ENCODE measurements around the gene EMD. TPM values are rescaled to one million over a fixed set of nuclear protein-coding genes. Genes with fewer than 3 reads are reported as not detected.
"Not testable (repeated sequence)": the region's sequence is repeated elsewhere in the genome, so short reads cannot be mapped to it uniquely, and the experiment has no call there.

EMD gene
- 100 to 1,000 TPM in 1 of 12 donors, 10 to 100 TPM in 10, not detected in 1; 36.2 to 121 (median 46.3) TPM for polyA plus RNA-seq (ENCODE audit: insufficient read length in 12 of 12)
- long read RNA-seq, donor 1, transcript EMD-202 (6 exons, 1,379 nt), result major isoform, 21 of 26 reads
- long read RNA-seq, donor 1, partial matches to known transcripts, result 0 of 26 reads
- long read RNA-seq, donor 1, other reads (novel, unspliced or antisense), result 0 of 26 reads
- long read RNA-seq, donor 2, transcript EMD-202 (6 exons, 1,379 nt), result major isoform, 25 of 43 reads
- long read RNA-seq, donor 2, partial matches to known transcripts, result 15 of 43 reads
- long read RNA-seq, donor 2, other reads (novel, unspliced or antisense), result 0 of 43 reads
- long read RNA-seq, donor 3, transcript EMD-202 (6 exons, 1,379 nt), result major isoform, 6 of 7 reads
- long read RNA-seq, donor 3, partial matches to known transcripts, result 0 of 7 reads
- long read RNA-seq, donor 3, other reads (novel, unspliced or antisense), result 0 of 7 reads
- long read RNA-seq, donor 4, transcript EMD-202 (6 exons, 1,379 nt), result major isoform, 7 of 8 reads
- long read RNA-seq, donor 4, partial matches to known transcripts, result 0 of 8 reads
- long read RNA-seq, donor 4, other reads (novel, unspliced or antisense), result 0 of 8 reads
- long read RNA-seq, donor 5, transcript EMD-202 (6 exons, 1,379 nt), result major isoform, 34 of 38 reads
- long read RNA-seq, donor 5, partial matches to known transcripts, result 0 of 38 reads
- long read RNA-seq, donor 5, other reads (novel, unspliced or antisense), result 0 of 38 reads
- long read RNA-seq, donor 6, transcript EMD-202 (6 exons, 1,379 nt), result major isoform, 17 of 20 reads
- long read RNA-seq, donor 6, partial matches to known transcripts, result 0 of 20 reads
- long read RNA-seq, donor 6, other reads (novel, unspliced or antisense), result 0 of 20 reads
- long read RNA-seq, donor 7, transcript EMD-202 (6 exons, 1,379 nt), result major isoform, 15 of 25 reads
- long read RNA-seq, donor 7, partial matches to known transcripts, result 7 of 25 reads
- long read RNA-seq, donor 7, other reads (novel, unspliced or antisense), result 0 of 25 reads
- long read RNA-seq, donor 8, transcript EMD-202 (6 exons, 1,379 nt), result major isoform, 22 of 25 reads
- long read RNA-seq, donor 8, partial matches to known transcripts, result 0 of 25 reads
- long read RNA-seq, donor 8, other reads (novel, unspliced or antisense), result 0 of 25 reads
- long read RNA-seq, donor 9, transcript EMD-202 (6 exons, 1,379 nt), result major isoform, 16 of 16 reads
- long read RNA-seq, donor 9, partial matches to known transcripts, result 0 of 16 reads
- long read RNA-seq, donor 9, other reads (novel, unspliced or antisense), result 0 of 16 reads
- long read RNA-seq, donor 10, transcript EMD-202 (6 exons, 1,379 nt), result major isoform, 23 of 23 reads
- long read RNA-seq, donor 10, partial matches to known transcripts, result 0 of 23 reads
- long read RNA-seq, donor 10, other reads (novel, unspliced or antisense), result 0 of 23 reads
- long read RNA-seq, donor 11, transcript EMD-202 (6 exons, 1,379 nt), result major isoform, 20 of 21 reads
- long read RNA-seq, donor 11, partial matches to known transcripts, result 0 of 21 reads
- long read RNA-seq, donor 11, other reads (novel, unspliced or antisense), result 0 of 21 reads

GRCh38 chrX:154378799-154379568 lies at the start of gene EMD:
TSS of gene EMD (plus strand) at chrX:154379295. CDS start at chrX:154379485, 190 bp downstream.
- DNase-seq, result peak; percentile 95

GRCh38 chrX:154332561-154332960 lies 46.5 kb upstream of the EMD start:
- DNase-seq, result no peak

GRCh38 chrX:154333116-154333515 lies 46.0 kb upstream of the EMD start:
- DNase-seq, result no peak

GRCh38 chrX:154333837-154334271 lies 45.2 kb upstream of the EMD start:
- DNase-seq, result no peak

- DNase-seq, result no peak
These were observed 44.6 kb upstream of the EMD start for GRCh38 chrX:154334496-154334895.

GRCh38 chrX:154341399-154342298 lies 37.4 kb upstream of the EMD start:
- DNase-seq, result not testable (repeated sequence)

- not testable (repeated sequence) for DNase-seq
These were observed 36.0 kb upstream of the EMD start for GRCh38 chrX:154343063-154343462.

GRCh38 chrX:154343620-154344019 lies 35.5 kb upstream of the EMD start:
- not testable (repeated sequence) for DNase-seq

- no peak for DNase-seq
These were observed 31.0 kb upstream of the EMD start for GRCh38 chrX:154348114-154348531.

- no peak for DNase-seq
These were observed 30.3 kb upstream of the EMD start for GRCh38 chrX:154348646-154349358.

- DNase-seq, result no peak
These were observed 29.6 kb upstream of the EMD start for GRCh38 chrX:154349359-154349935.

GRCh38 chrX:154349979-154350378 lies 29.1 kb upstream of the EMD start:
- no peak for DNase-seq

GRCh38 chrX:154350429-154351182 lies 28.5 kb upstream of the EMD start:
- no peak for DNase-seq

GRCh38 chrX:154351183-154352011 lies 27.7 kb upstream of the EMD start:
- DNase-seq, result no peak

GRCh38 chrX:154352012-154352401 lies 27.1 kb upstream of the EMD start:
- DNase-seq, result no peak

GRCh38 chrX:154352466-154352865 lies 26.6 kb upstream of the EMD start:
- DNase-seq, result no peak
